Endometrial microvascular endothelial cells (primary cell): Measurements from ENCODE around the gene TAMALIN. TPM values are rescaled to one million over a fixed set of nuclear protein-coding genes. Genes with fewer than 3 reads are reported as not detected.

Source experiments
- in situ Hi-C: cut with HindIII; loops from 2 replicates; pipeline ENCODE4 v1.10.0; 2017; ENCODE audit warnings: low sequenced_read_pairs, low pct_unique_long_range_greater_than_20kb; ENCODE audit errors: inconsistent ontology term
- total RNA-seq: library from RNA; depleted of rRNA; stranded (reverse); fragments of >200 nt; gene quantifications from one replicate; pipeline ENCODE4 v1.2.3, GENCODE V29; 2015; ENCODE audit errors: inconsistent ontology term

The TAMALIN gene
- total RNA-seq, 1 donor from 2014 or later, result 30.8 TPM

DNA sequence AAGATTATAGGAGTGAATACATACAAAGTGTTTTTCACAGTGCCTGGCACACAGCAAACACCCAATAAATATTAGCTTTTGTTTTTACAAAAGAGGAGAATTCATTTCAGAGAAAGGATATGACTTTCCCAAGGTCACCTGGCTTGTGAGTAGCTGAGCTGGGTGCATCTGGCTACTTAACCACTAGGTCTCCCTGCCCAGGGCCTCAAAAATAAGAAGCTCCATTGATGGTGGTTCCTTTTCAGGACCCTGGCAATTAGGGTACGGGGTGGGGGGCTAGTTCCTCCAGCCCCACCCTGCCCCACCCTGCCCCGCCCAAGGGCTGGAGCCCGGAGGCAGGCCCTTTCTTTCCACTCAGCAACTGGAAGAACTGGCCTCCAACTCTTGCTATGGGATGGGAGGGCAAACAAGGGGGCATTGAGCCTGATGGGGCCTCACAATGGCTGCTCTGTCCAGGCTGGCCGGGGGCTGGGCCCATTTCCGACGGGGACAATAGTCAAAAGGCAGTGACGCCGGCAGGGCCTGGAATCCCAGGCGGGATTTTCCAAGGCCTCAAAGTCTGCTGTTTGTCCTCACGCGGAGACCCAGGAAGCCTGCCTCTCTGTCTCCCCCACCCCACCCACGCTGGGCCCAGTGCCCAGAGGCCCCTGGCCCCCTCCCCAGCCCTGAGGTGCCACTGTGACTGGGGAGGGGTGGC lies 54.9 kb downstream of the TAMALIN start:
- in situ Hi-C loops, result no loop called here

DNA sequence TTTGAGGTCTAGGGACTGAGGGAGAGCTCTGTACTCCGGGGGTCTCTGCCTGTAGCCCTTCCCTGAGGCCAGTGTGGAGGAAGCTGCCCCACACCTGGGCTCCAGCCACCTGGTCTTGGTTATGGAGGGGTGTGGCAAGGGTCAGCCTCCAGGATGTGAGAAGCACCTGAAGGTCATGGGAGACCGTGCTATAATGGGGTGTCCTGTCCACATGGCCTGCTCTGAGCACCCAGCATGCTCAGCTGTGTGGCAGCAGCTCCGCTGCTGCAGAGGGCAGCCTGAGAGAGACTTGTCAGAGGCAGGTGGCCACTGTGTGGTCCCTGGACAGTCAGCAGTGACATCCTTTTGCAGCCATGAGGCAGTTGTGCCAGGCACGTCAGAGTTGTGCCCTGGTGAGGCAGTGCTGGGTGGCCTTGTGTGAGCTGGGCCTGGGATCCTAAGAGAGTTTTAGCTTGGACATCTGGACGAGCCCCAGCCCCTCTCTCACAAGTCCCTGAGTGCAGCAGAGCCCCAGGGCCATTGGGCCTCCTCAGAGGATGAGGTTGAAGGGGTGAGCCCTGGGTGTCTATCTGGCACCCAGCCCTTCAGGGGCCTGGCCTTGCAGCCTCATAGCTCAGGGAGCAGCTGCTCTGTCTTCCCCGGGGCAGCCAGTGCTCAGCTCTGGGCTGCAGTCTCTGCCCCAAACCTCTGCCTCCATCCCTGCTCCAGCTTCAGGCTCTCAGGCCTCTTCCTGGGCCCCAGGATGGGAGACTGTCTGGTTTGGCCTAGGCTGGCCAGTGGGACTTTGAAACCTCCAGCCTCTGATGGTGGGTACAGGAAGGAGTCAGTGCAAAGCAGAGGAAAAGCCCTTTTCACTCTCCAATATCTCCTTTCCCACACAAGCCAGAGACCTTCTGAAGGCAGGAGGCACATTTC lies 55.7 kb downstream of the TAMALIN start:
- in situ Hi-C loops, result no loop called here

DNA sequence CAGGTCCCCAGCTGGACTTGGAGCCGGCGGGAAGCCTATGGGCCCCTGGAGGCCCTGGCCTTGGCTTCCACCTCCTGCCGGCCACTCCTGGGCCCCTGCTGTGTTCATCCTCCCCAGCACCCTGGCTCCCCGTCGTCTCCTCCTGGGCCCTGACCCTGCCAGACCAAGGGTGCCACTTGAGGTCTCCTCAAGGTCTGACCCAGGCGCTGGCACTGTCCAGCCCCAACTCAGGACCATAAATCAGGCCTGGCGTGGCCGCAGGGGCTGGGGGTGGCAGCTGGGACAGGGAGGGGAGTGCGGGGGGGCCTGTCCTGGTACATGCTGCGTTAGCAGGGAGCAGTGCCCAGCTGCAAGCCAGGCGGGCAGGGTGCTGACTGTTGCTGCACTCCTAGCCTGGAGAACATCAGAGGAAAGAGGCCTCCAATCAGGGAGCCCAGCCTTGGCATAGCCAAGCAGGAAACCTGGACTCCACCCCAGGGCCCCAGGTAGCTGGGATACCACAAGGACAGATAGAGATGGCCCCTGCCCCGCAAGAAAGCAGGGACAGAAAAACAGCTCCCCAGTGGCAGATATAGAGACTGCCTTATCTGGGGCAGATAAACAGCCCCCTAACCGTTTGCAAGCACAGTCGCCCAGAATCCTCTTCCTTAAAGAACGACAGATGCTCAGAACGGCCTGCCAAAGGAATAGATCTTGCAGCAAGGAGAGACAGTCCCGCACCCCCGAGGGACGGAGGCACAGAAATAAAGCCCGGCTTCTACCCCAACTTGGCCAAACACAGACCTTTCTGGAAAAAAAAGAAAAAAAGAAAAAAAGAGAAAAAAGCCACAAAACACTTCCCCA lies 56.6 kb downstream of the TAMALIN start:
- in situ Hi-C loops, result no loop called here

DNA sequence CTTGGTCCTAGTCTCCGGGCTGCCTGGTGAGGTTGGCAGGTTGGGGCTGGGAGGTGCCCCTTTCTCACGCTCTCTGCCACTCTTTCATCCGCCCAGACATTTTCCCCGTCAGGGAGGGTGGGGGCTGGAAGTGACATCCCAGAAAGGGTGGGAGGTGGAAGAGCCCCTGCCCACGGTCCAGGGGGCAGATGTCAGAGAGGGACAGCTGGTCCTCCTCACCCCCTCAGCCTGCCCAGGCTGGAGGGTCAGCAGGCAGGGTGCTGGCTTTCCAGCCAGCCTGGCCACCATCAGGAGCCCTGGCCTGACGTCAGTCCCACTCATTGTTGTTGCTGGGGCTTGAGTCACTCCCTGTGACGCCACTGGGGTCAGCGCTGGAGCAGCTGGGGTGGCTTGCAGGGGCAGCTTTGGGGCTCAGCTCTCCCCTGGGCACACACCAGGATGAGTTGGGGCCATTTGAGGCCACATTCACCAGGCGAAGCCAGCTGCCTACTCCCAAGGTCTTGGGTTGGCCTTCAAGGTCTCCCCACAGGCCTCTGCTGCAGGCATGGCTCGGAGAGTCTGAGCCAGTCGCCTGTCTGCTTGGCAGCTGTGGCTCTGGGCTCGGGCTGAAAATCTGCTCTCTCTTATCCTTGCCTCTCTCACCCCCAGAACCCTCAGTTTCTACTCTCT lies 57.4 kb downstream of the TAMALIN start:
- in situ Hi-C loops, result no loop called here

Other genes with a start within 250 kb of the TAMALIN start
- gene FIGNL2, start 158.2 kb upstream of the TAMALIN start, total RNA-seq, result not detected
- not detected for gene ANKRD33, start 118.8 kb upstream of the TAMALIN start, total RNA-seq
- gene ACVRL1, start 99.4 kb upstream of the TAMALIN start, total RNA-seq, result 415 TPM
- 8.1 TPM for gene ACVR1B, start 55.2 kb upstream of the TAMALIN start, total RNA-seq
- 0.93 TPM for gene NR4A1, start 44.5 kb downstream of the TAMALIN start, total RNA-seq
- 83.3 TPM for gene ATG101, start 63.0 kb downstream of the TAMALIN start, total RNA-seq
- not detected for gene SMIM41, start 72.8 kb downstream of the TAMALIN start, total RNA-seq
- 6.2 TPM for gene KRT80, start 185.1 kb downstream of the TAMALIN start, total RNA-seq
- 495 TPM for gene KRT7, start 226.3 kb downstream of the TAMALIN start, total RNA-seq